ENCODE measurements around the gene SAMHD1. TPM values are rescaled to one million over a fixed set of nuclear protein-coding genes. Genes with fewer than 3 reads are reported as not detected.

Gene SAMHD1
- total and polyA plus RNA-seq, 2 experiments from 2014 or later = 27.0 to 29.5 TPM

DNA sequence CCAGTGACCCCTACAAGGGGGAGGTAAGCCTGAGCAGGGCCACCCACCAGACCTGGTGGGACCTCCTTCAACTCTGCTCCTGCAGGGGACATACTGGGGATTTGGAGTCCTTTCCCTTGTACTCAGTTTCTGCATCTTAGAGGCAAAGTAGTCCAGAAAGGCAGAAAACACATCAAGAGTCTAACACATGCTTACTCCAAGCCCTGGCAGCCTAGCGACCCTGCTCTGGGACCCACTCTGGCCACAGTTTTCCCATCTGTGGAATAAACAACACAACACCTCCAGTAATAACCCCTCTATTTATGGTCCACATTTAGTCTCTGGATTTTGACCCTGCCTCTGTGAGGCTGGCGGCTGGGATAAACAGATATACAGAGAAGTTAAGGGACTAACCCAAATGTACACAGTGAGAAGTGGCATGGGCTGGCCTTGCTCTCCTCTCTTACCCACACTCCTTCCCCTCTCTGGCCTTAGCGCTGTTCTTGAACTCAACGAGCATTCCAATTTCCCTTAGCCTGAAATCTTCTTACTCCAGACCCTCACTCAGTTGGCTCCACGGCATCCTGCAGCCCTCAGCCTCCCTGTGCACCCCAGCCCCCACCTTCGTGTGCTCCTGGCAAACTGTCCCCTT, 91.7 kb downstream of the SAMHD1 start:
- Histone ChIP-seq H3K9me2 (replicated peaks; ENCODE audit: insufficient read depth) (no peaks in the 10 kb centered on the region), H4K20me1 (ENCODE audit: insufficient read depth, poor library complexity, severe bottlenecking) (peaks cover 57% of the 10 kb centered on the region), H3K27ac (no peak overlapping the region), H2AFZ (no peak overlapping the region), H3K79me2 (peaks cover 75% of the 10 kb centered on the region), H3K4me2 (no peak overlapping the region), H3K9me3 (ENCODE audit: low read depth) (no peaks in the 10 kb centered on the region), H3K27me3 (no peaks in the 10 kb centered on the region), H3K4me3 (no peak overlapping the region), H3K4me1 (ENCODE audit: insufficient read depth) (peaks cover 38% of the 10 kb centered on the region), H3K36me3 (replicated peaks; ENCODE audit: insufficient read depth, low read depth) (no peaks in the 10 kb centered on the region)
- TF ChIP-seq CTCF (IDR thresholded peaks at IDR 0.05; ENCODE audit: poor library complexity) (no peak), EZH2phosphoT487 (IDR thresholded peaks at IDR 0.05; ENCODE audit: low read depth, severe bottlenecking, unreplicated experiment) (no peak), EZH2 (IDR thresholded peaks at IDR 0.05; ENCODE audit: borderline replicate concordance) (no peak)
- WGBS (ENCODE audit: low lambda C conversion rate, missing lambda C conversion rate) = 66% methylated on average over 6 of the region's 6 CpGs
- no peak for DNase-seq (ENCODE audit: low spot score)

DNA sequence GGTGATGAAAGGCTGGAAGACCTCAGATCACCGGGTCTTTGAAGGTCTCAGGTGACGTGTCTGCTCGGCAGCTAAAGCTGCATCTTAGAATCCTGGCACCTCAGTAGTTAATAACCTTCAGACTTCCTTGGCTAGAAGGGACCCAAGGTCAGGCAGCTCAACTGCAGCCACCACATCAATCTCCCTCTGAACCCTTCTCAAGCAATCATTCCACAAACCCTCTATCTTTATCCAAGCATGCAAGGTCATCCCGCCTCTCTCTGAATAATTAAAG, 92.3 kb downstream of the SAMHD1 start:
- H3K4me3 ChIP-seq = no peak overlapping the region

DNA sequence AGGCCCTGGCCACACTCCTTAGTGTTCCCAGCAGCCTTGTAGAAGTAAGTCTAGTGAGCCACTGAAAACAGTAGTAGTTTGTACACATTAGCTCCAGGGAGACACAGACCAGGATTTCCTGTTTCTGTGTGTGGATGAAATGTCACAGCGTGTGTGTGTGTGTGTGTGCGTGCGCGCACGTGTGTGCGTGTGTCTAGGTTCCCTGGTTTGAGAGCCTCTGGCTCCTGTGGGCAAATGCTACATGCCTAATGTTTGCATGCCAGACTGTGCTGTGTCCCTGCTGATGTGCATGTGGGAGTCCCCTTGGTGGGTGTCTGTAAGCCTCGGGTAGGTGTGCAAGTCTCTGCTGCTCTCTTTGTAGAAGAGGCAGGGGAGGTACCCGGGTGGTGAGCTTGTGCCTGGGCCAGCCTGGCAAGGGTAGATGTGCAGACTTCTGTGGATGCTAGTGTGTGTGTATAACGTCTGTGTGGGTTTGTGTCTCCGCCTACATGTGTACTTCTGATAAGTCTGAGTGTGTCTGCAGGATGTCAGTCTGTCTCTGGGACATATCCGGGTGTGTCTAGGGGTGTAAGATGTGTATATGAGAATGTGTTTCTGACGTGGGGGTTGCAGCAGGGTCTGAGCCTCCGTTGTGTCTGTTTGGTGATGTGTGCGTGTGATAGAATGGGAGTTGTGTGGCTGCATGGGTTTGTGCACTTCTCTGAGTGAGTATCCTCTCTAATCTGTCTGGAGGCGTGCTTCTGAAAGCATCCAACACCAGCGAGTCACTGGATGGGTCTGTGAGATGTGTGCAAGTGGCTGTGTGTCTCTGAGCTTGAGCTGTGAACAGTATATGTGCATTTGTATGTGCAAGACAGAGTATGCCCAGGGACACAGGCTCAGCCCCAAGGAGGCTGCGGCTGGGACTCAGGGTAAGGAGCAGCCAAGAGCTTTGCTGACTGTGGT, 94.5 kb downstream of the SAMHD1 start:
- H3K36me3 ChIP-seq (replicated peaks; ENCODE audit: insufficient read depth, low read depth) = no peaks in the 10 kb centered on the region
- no peak for DNase-seq (ENCODE audit: low spot score)
- no peak overlapping the region for H2AFZ ChIP-seq
- no peak overlapping the region for H3K4me2 ChIP-seq
- H3K9me2 ChIP-seq (replicated peaks; ENCODE audit: insufficient read depth) = no peaks in the 10 kb centered on the region
- no peak overlapping the region for H3K27ac ChIP-seq
- TF ChIP-seq EZH2phosphoT487 (IDR thresholded peaks at IDR 0.05; ENCODE audit: low read depth, severe bottlenecking, unreplicated experiment) (no peak), EZH2 (IDR thresholded peaks at IDR 0.05; ENCODE audit: borderline replicate concordance) (no peak), CTCF (IDR thresholded peaks at IDR 0.05; ENCODE audit: poor library complexity) (no peak)
- peaks cover 59% of the 10 kb centered on the region for H4K20me1 ChIP-seq (ENCODE audit: insufficient read depth, poor library complexity, severe bottlenecking)
- WGBS (ENCODE audit: low lambda C conversion rate, missing lambda C conversion rate) = 70% methylated on average over 17 of the region's 17 CpGs
- H3K27me3 ChIP-seq = no peaks in the 10 kb centered on the region
- H3K4me1 ChIP-seq (ENCODE audit: insufficient read depth) = peaks cover 31% of the 10 kb centered on the region
- no peaks in the 10 kb centered on the region for H3K9me3 ChIP-seq (ENCODE audit: low read depth)
- H3K79me2 ChIP-seq = peaks cover 89% of the 10 kb centered on the region
- H3K4me3 ChIP-seq = no peak overlapping the region

More for the DNA sequence above, 92.3 kb downstream of the SAMHD1 start:
- no peak for DNase-seq (ENCODE audit: low spot score)
- Histone ChIP-seq H4K20me1 (ENCODE audit: insufficient read depth, poor library complexity, severe bottlenecking) (peaks cover 59% of the 10 kb centered on the region), H3K79me2 (peaks cover 81% of the 10 kb centered on the region), H3K27ac (no peak overlapping the region), H3K36me3 (replicated peaks; ENCODE audit: insufficient read depth, low read depth) (no peaks in the 10 kb centered on the region), H2AFZ (no peak overlapping the region), H3K4me1 (ENCODE audit: insufficient read depth) (peaks cover 33% of the 10 kb centered on the region), H3K4me2 (no peak overlapping the region), H3K27me3 (no peaks in the 10 kb centered on the region), H3K9me2 (replicated peaks; ENCODE audit: insufficient read depth) (no peaks in the 10 kb centered on the region), H3K9me3 (ENCODE audit: low read depth) (no peaks in the 10 kb centered on the region)
- TF ChIP-seq CTCF (IDR thresholded peaks at IDR 0.05; ENCODE audit: poor library complexity) = no peak
- no peak for TF ChIP-seq EZH2 (IDR thresholded peaks at IDR 0.05; ENCODE audit: borderline replicate concordance)
- no peak for TF ChIP-seq EZH2phosphoT487 (IDR thresholded peaks at IDR 0.05; ENCODE audit: low read depth, severe bottlenecking, unreplicated experiment)
- 77% methylated on average over 4 of the region's 4 CpGs for WGBS (ENCODE audit: low lambda C conversion rate, missing lambda C conversion rate)

Measured in hepatocyte (in vitro differentiated cells).